ENCODE data around the gene SSTR5. TPM values are rescaled to one million over a fixed set of nuclear protein-coding genes. Genes with fewer than 3 reads are reported as not detected.

The SSTR5 gene
- total and polyA plus RNA-seq, 4 donors, result not detected

DNA sequence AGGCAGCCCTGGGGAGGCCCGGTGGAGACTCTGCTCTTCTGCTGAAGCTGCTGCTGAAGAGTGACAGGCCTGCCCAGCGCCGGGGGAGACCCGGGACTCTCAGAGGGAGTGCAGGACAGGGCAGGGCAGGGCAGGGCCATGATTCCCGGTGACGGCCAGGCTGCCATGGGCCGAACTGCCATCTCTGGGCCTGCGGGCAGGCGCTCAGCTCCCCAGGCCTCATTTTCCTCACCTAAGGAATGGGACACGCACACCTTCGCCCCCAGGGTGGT is 22.6 kb upstream of the SSTR5 start:
- Histone ChIP-seq H3K36me3 (ENCODE audit: control insufficient read depth in 4 of 4, insufficient read depth in 3 of 4, low read depth in 1 of 4, low read length in 3 of 4) (no peaks in the 10 kb centered on the region), H3K4me3 (ENCODE audit: low read depth in 1 of 3, low read length in 3 of 3) (no peak overlapping the region), H3K4me1 (ENCODE audit: control insufficient read depth in 4 of 4, insufficient read depth in 4 of 4, low read length in 3 of 4) (no peaks in the 10 kb centered on the region), H3K27me3 (ENCODE audit: control insufficient read depth in 4 of 4, insufficient read depth in 4 of 4, low read length in 3 of 4) (peaks cover 0 to 12% (median 0%) of the 10 kb centered on the region in 4 donors), H3K27ac (ENCODE audit: low read depth in 1 of 2, low read length in 2 of 2) (no peak overlapping the region), H3K9me3 (ENCODE audit: control insufficient read depth in 4 of 4, low read length in 3 of 4) (no peaks in the 10 kb centered on the region), H3K9ac (ENCODE audit: low read depth in 1 of 2, low read length in 2 of 2) (no peak overlapping the region)
- no peak for TF ChIP-seq MAX (IDR thresholded peaks at IDR 0.05)
- no peak for TF ChIP-seq GABPA (IDR thresholded peaks at IDR 0.05 in 1 of 2, conservative IDR thresholded peaks at IDR 0.05 in 1 of 2)
- TF ChIP-seq FOXA1 (IDR thresholded peaks at IDR 0.05), result no peak
- no peak for TF ChIP-seq HNF4A (conservative IDR thresholded peaks at IDR 0.05)
- no peak for TF ChIP-seq SP1 (IDR thresholded peaks at IDR 0.05)
- TF ChIP-seq FOXA2 (IDR thresholded peaks at IDR 0.05), result no peak
- TF ChIP-seq TAF1 (conservative IDR thresholded peaks at IDR 0.05), result no peak
- TF ChIP-seq EGR1 (IDR thresholded peaks at IDR 0.05; ENCODE audit: low read depth in 2 of 2), result no peak
- TF ChIP-seq NR2F2 (IDR thresholded peaks at IDR 0.05), result no peak
- no peak for TF ChIP-seq ATF3 (IDR thresholded peaks at IDR 0.05)
- TF ChIP-seq CTCF (IDR thresholded peaks at IDR 0.05; ENCODE audit: low read depth, low read length, missing input control), result no peak
- TF ChIP-seq, protein P1, sequence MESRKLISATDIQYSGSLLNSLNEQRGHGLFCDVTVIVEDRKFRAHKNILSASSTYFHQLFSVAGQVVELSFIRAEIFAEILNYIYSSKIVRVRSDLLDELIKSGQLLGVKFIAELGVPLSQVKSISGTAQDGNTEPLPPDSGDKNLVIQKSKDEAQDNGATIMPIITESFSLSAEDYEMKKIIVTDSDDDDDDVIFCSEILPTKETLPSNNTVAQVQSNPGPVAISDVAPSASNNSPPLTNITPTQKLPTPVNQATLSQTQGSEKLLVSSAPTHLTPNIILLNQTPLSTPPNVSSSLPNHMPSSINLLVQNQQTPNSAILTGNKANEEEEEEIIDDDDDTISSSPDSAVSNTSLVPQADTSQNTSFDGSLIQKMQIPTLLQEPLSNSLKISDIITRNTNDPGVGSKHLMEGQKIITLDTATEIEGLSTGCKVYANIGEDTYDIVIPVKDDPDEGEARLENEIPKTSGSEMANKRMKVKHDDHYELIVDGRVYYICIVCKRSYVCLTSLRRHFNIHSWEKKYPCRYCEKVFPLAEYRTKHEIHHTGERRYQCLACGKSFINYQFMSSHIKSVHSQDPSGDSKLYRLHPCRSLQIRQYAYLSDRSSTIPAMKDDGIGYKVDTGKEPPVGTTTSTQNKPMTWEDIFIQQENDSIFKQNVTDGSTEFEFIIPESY (IDR thresholded peaks at IDR 0.05), result no peak
- TF ChIP-seq RAD21 (IDR thresholded peaks at IDR 0.05), result no peak
- TF ChIP-seq JUND (IDR thresholded peaks at IDR 0.05), result no peak
- TF ChIP-seq RXRA (IDR thresholded peaks at IDR 0.05), result no peak
- no peak for TF ChIP-seq YY1 (IDR thresholded peaks at IDR 0.05)
- no peak for TF ChIP-seq HNF4G (IDR thresholded peaks at IDR 0.05)
- no peak for DNase-seq (ENCODE audit: low spot score)
- WGBS, result 83% methylated on average over 11 of the region's 11 CpGs

- no peak overlapping the region for H3K9ac ChIP-seq (ENCODE audit: low read depth in 1 of 2, low read length in 2 of 2)
- H3K4me3 ChIP-seq (ENCODE audit: low read depth in 1 of 3, low read length in 3 of 3), result no peak overlapping the region
- no peak for DNase-seq (ENCODE audit: low spot score)
- no peaks in the 10 kb centered on the region for H3K4me1 ChIP-seq (ENCODE audit: control insufficient read depth in 4 of 4, insufficient read depth in 4 of 4, low read length in 3 of 4)
- no peaks in the 10 kb centered on the region for H3K36me3 ChIP-seq (ENCODE audit: control insufficient read depth in 4 of 4, insufficient read depth in 3 of 4, low read depth in 1 of 4, low read length in 3 of 4)
- WGBS, result 81% methylated on average over 30 of the region's 30 CpGs
- H3K9me3 ChIP-seq (ENCODE audit: control insufficient read depth in 4 of 4, low read length in 3 of 4), result no peaks in the 10 kb centered on the region
- peaks cover 0 to 13% (median 0%) of the 10 kb centered on the region in 4 donors for H3K27me3 ChIP-seq (ENCODE audit: control insufficient read depth in 4 of 4, insufficient read depth in 4 of 4, low read length in 3 of 4)
- H3K27ac ChIP-seq (ENCODE audit: low read depth in 1 of 2, low read length in 2 of 2), result no peak overlapping the region
- TF ChIP-seq SP1 (IDR thresholded peaks at IDR 0.05), result no peak
- no peak for TF ChIP-seq RAD21 (IDR thresholded peaks at IDR 0.05)
- TF ChIP-seq ATF3 (IDR thresholded peaks at IDR 0.05), result no peak
Observed at GRCh38 chr16:1050516-1050915, 22.0 kb upstream of the SSTR5 start.

Measured in liver (tissue), 9 donors.